Endothelial cell of umbilical vein (primary cell): Measurements from ENCODE around the gene PRKCZ. TPM values are rescaled to one million over a fixed set of nuclear protein-coding genes. Genes with fewer than 3 reads are reported as not detected.

Source experiments
- BruUV-seq: library from RNA; stranded (reverse); fragments of 400-500 nt; replicated peaks from 2 replicates; lab custom pipeline; 2021; lab: Mats Ljungman, UMichigan
- CTCF ChIA-PET: fragments of 300-600, 350-600 bp; sonication (Branson Sonifier 250); formaldehyde crosslinking; loops from one replicate; lab custom pipeline; 2021; ENCODE audit warnings: antibody characterized with exemption, inconsistent platforms; lab: Charles Lee
- POLR2A ChIA-PET: fragments of 300-600, 350-600 bp; sonication (Branson Sonifier 250); formaldehyde crosslinking; loops from one replicate; lab custom pipeline; 2021; ENCODE audit warnings: antibody characterized with exemption, inconsistent platforms; lab: Charles Lee
- DNase-seq: peaks from one replicate; pipeline ENCODE4 v3.0.0-alpha.2; 2011; ENCODE audit warnings: low read depth, low spot score
- FAIRE-seq: peaks from 2 replicates; lab custom pipeline; 2011; peaks lifted over from hg19 to GRCh38; lab: Jason Lieb, UNC
- H2AFZ ChIP-seq: 2 replicates; pipeline ENCODE4 v1.6.0; 2012; ENCODE audit warnings: low read depth, low read length, control low read depth, inconsistent platforms
- H3K27ac ChIP-seq: 2 replicates; pipeline ENCODE4 v1.5.1; 2011; ENCODE audit warnings: low read depth, mild to moderate bottlenecking, control low read depth, low read length, moderate library complexity; ENCODE audit not compliant: insufficient read depth
- H3K27me3 ChIP-seq, 2 experiments: 2 replicates each; pipeline versions ENCODE4 v1.6.0 to v1.6.1; 2011; ENCODE audit warnings: low read length in 2 of 2, mixed read lengths in 1 of 2; ENCODE audit not compliant: control insufficient read depth in 2 of 2, insufficient read depth in 2 of 2
- H3K36me3 ChIP-seq, 2 experiments: 2 replicates in 1 of 2; 3 replicates in 1 of 2; pipeline ENCODE4 v1.5.1; 2011; ENCODE audit warnings: low read length in 2 of 2, mild to moderate bottlenecking in 1 of 2, moderate library complexity in 1 of 2; ENCODE audit not compliant: control insufficient read depth in 2 of 2, insufficient read depth in 2 of 2; ENCODE audit errors: extremely low read depth in 1 of 2
- H3K4me1 ChIP-seq: 3 replicates; pipeline ENCODE4 v1.5.1; 2011; ENCODE audit warnings: mild to moderate bottlenecking, low read length; ENCODE audit not compliant: control insufficient read depth, insufficient read depth; ENCODE audit errors: extremely low read depth
- H3K4me2 ChIP-seq: 2 replicates; pipeline ENCODE4 v1.6.1; 2011; ENCODE audit warnings: low read length, control low read depth, mixed read lengths; ENCODE audit not compliant: insufficient read depth
- H3K4me3 ChIP-seq, 3 experiments: fragments of 200-600 bp in 1 of 3; sonication (generic), shearing (Covaris generic) in 1 of 3; replicated peaks in 1 of 3; 2 replicates each; pipeline ENCODE4 v1.5.1; 2011 to 2016; ENCODE audit warnings: control low read depth in 3 of 3, low read length in 3 of 3, mild to moderate bottlenecking in 2 of 3, inconsistent platforms in 1 of 3, low read depth in 1 of 3, moderate library complexity in 1 of 3; ENCODE audit not compliant: insufficient read depth in 1 of 3
- H3K79me2 ChIP-seq: 2 replicates; pipeline ENCODE4 v1.6.0; 2012; ENCODE audit warnings: low read length, inconsistent platforms; ENCODE audit not compliant: control insufficient read depth, insufficient read depth
- H3K9ac ChIP-seq: replicated peaks from 2 replicates; pipeline ENCODE3; 2011; ENCODE audit warnings: low read length, control low read depth; ENCODE audit not compliant: insufficient read depth; ENCODE audit errors: extremely low read depth
- H3K9me1 ChIP-seq: replicated peaks from 3 replicates; pipeline ENCODE4 v1.6.0; 2011; ENCODE audit warnings: mild to moderate bottlenecking, low read length; ENCODE audit not compliant: control insufficient read depth, insufficient read depth; ENCODE audit errors: extremely low read depth
- H3K9me3 ChIP-seq: replicated peaks from 2 replicates; pipeline ENCODE4 v1.5.1; 2012; ENCODE audit warnings: low read length, inconsistent platforms; ENCODE audit not compliant: control insufficient read depth, insufficient read depth
- H4K20me1 ChIP-seq: replicated peaks from 2 replicates; pipeline ENCODE3; 2011; ENCODE audit warnings: mild to moderate bottlenecking, low read length; ENCODE audit not compliant: control insufficient read depth, insufficient read depth; ENCODE audit errors: extremely low read depth
- CTCF ChIP-seq, 2 donors: IDR thresholded peaks; 1 replicate in 1 of 2; 2 replicates in 1 of 2; pipeline ENCODE4 v1.5.1; 2011; ENCODE audit warnings: low read length in 2 of 2, mild to moderate bottlenecking in 2 of 2, moderate library complexity in 2 of 2, control low read depth in 1 of 2, inconsistent platforms in 1 of 2, low read depth in 1 of 2; ENCODE audit not compliant: insufficient read depth in 1 of 2; ENCODE audit errors: extremely low read depth in 1 of 2
- EZH2 ChIP-seq: IDR thresholded peaks from 2 replicates; pipeline ENCODE4 v1.6.1; 2012; ENCODE audit warnings: borderline replicate concordance, low read depth, mild to moderate bottlenecking, moderate library complexity, low read length, inconsistent platforms; ENCODE audit not compliant: severe bottlenecking
- FOS ChIP-seq: IDR thresholded peaks from 2 replicates; pipeline ENCODE4 v1.6.1; 2011; ENCODE audit warnings: mild to moderate bottlenecking, low read length, moderate library complexity, borderline replicate concordance; ENCODE audit not compliant: insufficient read depth
- GATA2 ChIP-seq: IDR thresholded peaks from 2 replicates; pipeline ENCODE4 v1.7.0; 2011; ENCODE audit warnings: low read depth, mild to moderate bottlenecking, moderate library complexity, mixed read lengths, low read length; ENCODE audit not compliant: insufficient read length, insufficient read depth
- JUN ChIP-seq: IDR thresholded peaks from 2 replicates; pipeline ENCODE4 v1.6.1; 2011; ENCODE audit warnings: borderline replicate concordance, low read depth; ENCODE audit not compliant: insufficient read length, insufficient read depth
- MAX ChIP-seq: IDR thresholded peaks from 2 replicates; pipeline ENCODE4 v1.6.1; 2011; ENCODE audit not compliant: insufficient read depth, insufficient read length
- MYC ChIP-seq: IDR thresholded peaks from one replicate; pipeline ENCODE4 v1.6.1; 2011; ENCODE audit warnings: mild to moderate bottlenecking, low read depth, low read length
- POLR2A ChIP-seq: IDR thresholded peaks from 2 replicates; pipeline ENCODE4 v1.6.1; 2012; ENCODE audit warnings: low read depth, mild to moderate bottlenecking, control low read depth, low read length
- POLR2AphosphoS5 ChIP-seq: IDR thresholded peaks from 2 replicates; pipeline ENCODE4 v1.6.1; 2012; ENCODE audit warnings: low read depth, mild to moderate bottlenecking, control low read depth, low read length, moderate library complexity; ENCODE audit not compliant: insufficient read depth
- dilution Hi-C: fragments of 300-500 bp; cut with MboI; formaldehyde crosslinking; loops from one replicate; pipeline ENCODE4 v1.15.0; 2019; ENCODE audit warnings: low sequenced_read_pairs; ENCODE audit not compliant: extremely low pct_ligation_motif_present
- intact Hi-C: fragments of 100-400 bp; cut with micrococcal nuclease; formaldehyde crosslinking; loops from one replicate; pipeline ENCODE4 v1.10.0; 2022
- polyA plus RNA-seq, 4 experiments: library from polyadenylated mRNA; depleted of rRNA in 3 of 4; stranded (reverse) in 3 of 4; unstranded in 1 of 4; fragments of >200 nt; gene quantifications; 2 replicates each; pipeline versions ENCODE4 v1.2.1 to v1.2.3, GENCODE V29; 2011 to 2012; ENCODE audit warnings: missing spikeins in 1 of 4
- total RNA-seq: library from RNA; stranded (reverse); gene quantifications from 2 replicates; pipeline ENCODE4 v1.2.3, GENCODE V29; 2021

Gene PRKCZ
- total and polyA plus RNA-seq, 2 donors (not counting 3 experiments of a cell fraction or from before 2014, with no cell fraction given) = 0.22 to 1.7 TPM

GRCh38 chr1:2214541-2215241 lies 164.5 kb downstream of the PRKCZ start:
- no peak overlapping the region for H3K4me2 ChIP-seq
- ChIA-PET CTCF (interaction anchor here (1.0 to 1.4 kb wide), 5 partner anchors 10 to 167 kb away, joined by 3 to 6 read pairs (median 4); partner anchors contain the start of gene FAAP20), POLR2A (interaction anchor here (1.0 kb wide), 1 partner anchor 13 kb away, joined by 5 read pairs; no protein-coding TSS in a partner anchor)
- H3K9ac ChIP-seq = peak overlapping the region; percentile 95
- no peaks in the 10 kb centered on the region for H3K36me3 ChIP-seq
- H3K27ac ChIP-seq = peak overlapping the region; percentile 98
- intact Hi-C loops = loop anchor here (5.0 kb wide), 1 partner anchor 98 kb away; no protein-coding TSS in a partner anchor
- no peaks in the 10 kb centered on the region for H3K9me1 ChIP-seq
- no peak for DNase-seq
- no peak for FAIRE-seq
- H2AFZ ChIP-seq = peak overlapping the region; percentile 71
- H3K9me3 ChIP-seq = no peaks in the 10 kb centered on the region
- no peak overlapping the region for H3K4me3 ChIP-seq
- peaks cover 27% of the 10 kb centered on the region for H3K4me1 ChIP-seq
- no peaks in the 10 kb centered on the region for H3K79me2 ChIP-seq
- no peaks in the 10 kb centered on the region for H3K27me3 ChIP-seq
- BruUV-seq = no TSS peak
- no peaks in the 10 kb centered on the region for H4K20me1 ChIP-seq
- TF ChIP-seq FOS = no peak
- dilution Hi-C loops = loop anchor here (10.0 kb wide), 1 partner anchor 90 kb away; no protein-coding TSS in a partner anchor

GRCh38 chr1:2215329-2215728 lies 165.1 kb downstream of the PRKCZ start:
- dilution Hi-C loops = loop anchor here (10.0 kb wide), 1 partner anchor 89 kb away; no protein-coding TSS in a partner anchor
- no peak for DNase-seq
- no peaks in the 10 kb centered on the region for H3K9me3 ChIP-seq
- H3K9me1 ChIP-seq = no peaks in the 10 kb centered on the region
- H3K36me3 ChIP-seq = no peaks in the 10 kb centered on the region
- peaks cover 27% of the 10 kb centered on the region for H3K4me1 ChIP-seq
- H3K27me3 ChIP-seq = no peaks in the 10 kb centered on the region
- no peak overlapping the region for H2AFZ ChIP-seq
- POLR2A ChIA-PET = no interaction called here
- FAIRE-seq = no peak
- H3K9ac ChIP-seq = no peak overlapping the region
- TF ChIP-seq EZH2 (no peak), MYC (no peak), JUN (no peak), POLR2A (no peak), MAX (no peak), FOS (no peak), CTCF (IDR thresholded peaks at IDR 0.05; ENCODE audit: extremely low read depth in 1 of 2, insufficient read depth in 1 of 2, low read depth in 1 of 2, low read length in 2 of 2) (no peak), GATA2 (no peak), POLR2AphosphoS5 (no peak)
- H3K27ac ChIP-seq = no peak overlapping the region
- no peaks in the 10 kb centered on the region for H4K20me1 ChIP-seq
- no peaks in the 10 kb centered on the region for H3K79me2 ChIP-seq
- H3K4me2 ChIP-seq = no peak overlapping the region
- intact Hi-C loops = no loop called here
- BruUV-seq = no TSS peak
- H3K4me3 ChIP-seq = no peak overlapping the region
- CTCF ChIA-PET = no interaction called here
